SK-N-SH (cell line): ENCODE measurements around the gene OSBPL6. TPM values are rescaled to one million over a fixed set of nuclear protein-coding genes. Genes with fewer than 3 reads are reported as not detected.

Experiments used
- CTCF ChIA-PET: fragments of 300-600, 350-600 bp; formaldehyde crosslinking; extraction: SDS; loops from one replicate; lab custom pipeline; 2021; lab: Yijun Ruan, JAX
- POLR2A ChIA-PET: fragments of 350-600 bp; sonication (Branson Sonifier 250); formaldehyde crosslinking; extraction: SDS; loops from one replicate; lab custom pipeline; 2020; ENCODE audit warnings: antibody characterized with exemption, inconsistent platforms; lab: Yijun Ruan, JAX
- DNase-seq: peaks from one replicate; pipeline ENCODE4 v3.0.0; 2012
- H2AFZ ChIP-seq: fragments of 200-600 bp; sonication (generic); 2 replicates; pipeline ENCODE4 v1.8.1; 2016; ENCODE audit warnings: antibody characterized with exemption, mild to moderate bottlenecking, low read depth
- H3F3A ChIP-seq: fragments of 200-600 bp; sonication (generic); replicated peaks from 2 replicates; pipeline ENCODE3; 2016; ENCODE audit warnings: antibody characterized with exemption, mild to moderate bottlenecking; ENCODE audit not compliant: insufficient read depth
- H3K27ac ChIP-seq, 2 experiments: fragments of 200-500 bp in 1 of 2; fragments of 200-600 bp in 1 of 2; sonication (Bioruptor generic) in 1 of 2; sonication (generic), shearing (Covaris generic) in 1 of 2; 2 replicates each; pipeline versions ENCODE4 v1.5.1 to v1.6.1; 2014 to 2016; ENCODE audit warnings: low read depth in 2 of 2, inconsistent platforms in 1 of 2, low read length in 1 of 2, mild to moderate bottlenecking in 1 of 2, mixed read lengths in 1 of 2
- H3K27me3 ChIP-seq: fragments of 200-600 bp; sonication (generic), shearing (Covaris generic); 2 replicates; pipeline ENCODE4 v1.6.1; 2016; ENCODE audit warnings: mixed run types; ENCODE audit not compliant: insufficient read depth
- H3K36me3 ChIP-seq, 2 experiments: fragments of 200-500 bp in 1 of 2; fragments of 200-600 bp in 1 of 2; sonication (Bioruptor generic) in 1 of 2; sonication (generic) in 1 of 2; replicated peaks in 1 of 2; 2 replicates each; pipeline versions ENCODE3 to v1.5.1; 2014 to 2016; ENCODE audit warnings: low read length in 1 of 2, mild to moderate bottlenecking in 1 of 2; ENCODE audit not compliant: insufficient read depth in 2 of 2, control insufficient read depth in 1 of 2
- H3K4me1 ChIP-seq, 2 experiments: fragments of 200-500 bp in 1 of 2; fragments of 200-600 bp in 1 of 2; sonication (Bioruptor generic) in 1 of 2; sonication (generic), shearing (Covaris generic) in 1 of 2; 2 replicates each; pipeline versions ENCODE4 v1.5.1 to v1.6.1; 2014 to 2016; ENCODE audit warnings: low read depth in 1 of 2, low read length in 1 of 2, mixed run types in 1 of 2; ENCODE audit not compliant: insufficient read depth in 2 of 2, control insufficient read depth in 1 of 2
- H3K4me2 ChIP-seq: fragments of 200-600 bp; sonication (generic), shearing (Covaris generic); 2 replicates; pipeline ENCODE4 v1.6.1; 2017; ENCODE audit warnings: mixed run types
- H3K4me3 ChIP-seq, 2 experiments: fragments of 200-500 bp in 1 of 2; fragments of 200-600 bp in 1 of 2; sonication (Bioruptor generic) in 1 of 2; sonication (generic), shearing (Covaris generic) in 1 of 2; 2 replicates each; pipeline versions ENCODE4 v1.5.1 to v1.8.1; 2014 to 2016; ENCODE audit warnings: low read depth in 2 of 2, inconsistent platforms in 1 of 2, low read length in 1 of 2, mild to moderate bottlenecking in 1 of 2, mixed read lengths in 1 of 2, moderate library complexity in 1 of 2
- H3K79me2 ChIP-seq: fragments of 200-600 bp; sonication (generic); 2 replicates; pipeline ENCODE4 v1.8.1; 2017; ENCODE audit warnings: mild to moderate bottlenecking; ENCODE audit not compliant: insufficient read depth
- H3K9ac ChIP-seq: fragments of 200-600 bp; sonication (generic); 2 replicates; pipeline ENCODE4 v1.6.1; 2017; ENCODE audit warnings: mixed run types
- H3K9me2 ChIP-seq: fragments of 200-600 bp; sonication (generic); 2 replicates; pipeline ENCODE4 v1.6.1; 2017; ENCODE audit warnings: mixed run types
- H3K9me3 ChIP-seq: fragments of 200-600 bp; sonication (generic); 2 replicates; pipeline ENCODE4 v1.6.1; 2017; ENCODE audit warnings: mixed run types, mild to moderate bottlenecking, moderate library complexity
- H4K20me1 ChIP-seq: fragments of 200-600 bp; sonication (generic); 2 replicates; pipeline ENCODE4 v1.6.1; 2017; ENCODE audit warnings: mild to moderate bottlenecking, mixed run types; ENCODE audit not compliant: insufficient read depth
- CHD2 ChIP-seq: fragments of 150-350 bp; IDR thresholded peaks from 2 replicates; pipeline ENCODE4 v1.6.1; 2018; ENCODE audit warnings: low read length; ENCODE audit not compliant: partially characterized antibody
- ELF1 ChIP-seq: IDR thresholded peaks from 2 replicates; pipeline ENCODE4 v1.4.0; 2012
- GABPA ChIP-seq: IDR thresholded peaks from 2 replicates; pipeline ENCODE4 v1.4.0; 2012; ENCODE audit warnings: low read depth, mild to moderate bottlenecking
- JUND ChIP-seq: IDR thresholded peaks from 2 replicates; pipeline ENCODE4 v1.4.0; 2012
- MXI1 ChIP-seq: IDR thresholded peaks from 2 replicates; pipeline ENCODE4 v1.6.1; 2012; ENCODE audit warnings: mild to moderate bottlenecking, low read depth, low read length, improper control_type of control experiment
- NRF1 ChIP-seq: IDR thresholded peaks from 2 replicates; pipeline ENCODE4 v1.6.1; 2012; ENCODE audit warnings: low read depth, mild to moderate bottlenecking, low read length
- POLR2AphosphoS5 ChIP-seq: IDR thresholded peaks from 2 replicates; pipeline ENCODE4 v1.6.1; 2012; ENCODE audit warnings: low read depth, low read length
- REST ChIP-seq: IDR thresholded peaks from 2 replicates; pipeline ENCODE4 v1.6.1; 2012; ENCODE audit warnings: mild to moderate bottlenecking, low read depth, low read length, moderate library complexity
- TAF1 ChIP-seq: IDR thresholded peaks from 2 replicates; pipeline ENCODE4 v1.6.1; 2012; ENCODE audit warnings: low read depth, mild to moderate bottlenecking, low read length, moderate library complexity, borderline replicate concordance
- WGBS: methylation state at CpG from one replicate; pipeline ENCODE4 v1.1.6; 2017; ENCODE audit warnings: low lambda C conversion rate; 5-methylcytosine and 5-hydroxymethylcytosine counted together
- polyA plus RNA-seq, 3 experiments: library from polyadenylated mRNA; depleted of rRNA; stranded (reverse); fragments of >200 nt; gene quantifications; 2 replicates each; pipeline ENCODE4 v1.2.3, GENCODE V29; 2012
- TF ChIP-seq, protein P1 (sequence below): IDR thresholded peaks from 2 replicates; pipeline ENCODE4 v1.4.0; 2012; ENCODE audit warnings: low read depth, borderline replicate concordance
- TF ChIP-seq, protein P2 (sequence below): IDR thresholded peaks from 2 replicates; pipeline ENCODE4 v1.4.0; 2012; ENCODE audit warnings: low read depth, borderline replicate concordance

Gene OSBPL6
- polyA plus RNA-seq, 1 of the 3 experiments (the other 2 are of a cell fraction), result 2.7 TPM

GRCh38 chr2:178256382-178257042 lies 62.2 kb downstream of the OSBPL6 start (continued):
- TF ChIP-seq REST (no peak), MXI1 (no peak), POLR2AphosphoS5 (no peak), NRF1 (no peak), TAF1 (no peak), ELF1 (no peak), JUND (no peak), GABPA (no peak)
- TF ChIP-seq, protein P1, sequence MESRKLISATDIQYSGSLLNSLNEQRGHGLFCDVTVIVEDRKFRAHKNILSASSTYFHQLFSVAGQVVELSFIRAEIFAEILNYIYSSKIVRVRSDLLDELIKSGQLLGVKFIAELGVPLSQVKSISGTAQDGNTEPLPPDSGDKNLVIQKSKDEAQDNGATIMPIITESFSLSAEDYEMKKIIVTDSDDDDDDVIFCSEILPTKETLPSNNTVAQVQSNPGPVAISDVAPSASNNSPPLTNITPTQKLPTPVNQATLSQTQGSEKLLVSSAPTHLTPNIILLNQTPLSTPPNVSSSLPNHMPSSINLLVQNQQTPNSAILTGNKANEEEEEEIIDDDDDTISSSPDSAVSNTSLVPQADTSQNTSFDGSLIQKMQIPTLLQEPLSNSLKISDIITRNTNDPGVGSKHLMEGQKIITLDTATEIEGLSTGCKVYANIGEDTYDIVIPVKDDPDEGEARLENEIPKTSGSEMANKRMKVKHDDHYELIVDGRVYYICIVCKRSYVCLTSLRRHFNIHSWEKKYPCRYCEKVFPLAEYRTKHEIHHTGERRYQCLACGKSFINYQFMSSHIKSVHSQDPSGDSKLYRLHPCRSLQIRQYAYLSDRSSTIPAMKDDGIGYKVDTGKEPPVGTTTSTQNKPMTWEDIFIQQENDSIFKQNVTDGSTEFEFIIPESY, result no peak
- TF ChIP-seq, protein P2, sequence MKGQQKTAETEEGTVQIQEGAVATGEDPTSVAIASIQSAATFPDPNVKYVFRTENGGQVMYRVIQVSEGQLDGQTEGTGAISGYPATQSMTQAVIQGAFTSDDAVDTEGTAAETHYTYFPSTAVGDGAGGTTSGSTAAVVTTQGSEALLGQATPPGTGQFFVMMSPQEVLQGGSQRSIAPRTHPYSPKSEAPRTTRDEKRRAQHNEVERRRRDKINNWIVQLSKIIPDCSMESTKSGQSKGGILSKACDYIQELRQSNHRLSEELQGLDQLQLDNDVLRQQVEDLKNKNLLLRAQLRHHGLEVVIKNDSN, result no peak

DNA sequence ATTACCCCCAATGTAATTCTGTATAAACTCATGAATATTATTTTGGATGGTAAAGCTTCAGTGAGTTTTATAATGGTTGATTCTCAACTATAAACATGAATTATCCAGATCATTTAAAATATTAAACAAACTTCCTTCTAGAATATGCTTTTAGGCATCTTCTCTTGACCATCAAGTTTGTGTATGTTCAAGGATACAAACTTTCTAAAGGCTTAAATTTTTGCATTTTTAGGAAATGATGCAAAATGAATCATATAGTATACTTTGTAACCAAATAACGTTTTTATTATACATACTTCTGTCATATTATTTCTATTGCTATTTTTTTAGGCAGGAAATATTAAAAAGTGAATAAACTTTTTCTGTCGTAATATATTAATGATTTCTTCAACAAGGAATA lies 62.8 kb downstream of the OSBPL6 start:
- Histone ChIP-seq H3K9me2 (no peaks in the 10 kb centered on the region), H3K9ac (no peak overlapping the region), H3K4me2 (no peak overlapping the region), H3K27ac (no peak overlapping the region), H3K9me3 (no peaks in the 10 kb centered on the region), H3F3A (no peaks in the 10 kb centered on the region), H4K20me1 (no peaks in the 10 kb centered on the region), H3K79me2 (no peaks in the 10 kb centered on the region), H3K27me3 (no peaks in the 10 kb centered on the region), H3K36me3 (no peaks in the 10 kb centered on the region), H2AFZ (no peak overlapping the region), H3K4me3 (no peak overlapping the region), H3K4me1 (peaks cover 0 to 22% of the 10 kb centered on the region in 2 experiments; a peak in 1 of 4 replicates)
- no peak for DNase-seq
- POLR2A ChIA-PET, result no interaction called here
- TF ChIP-seq GABPA (no peak), CHD2 (no peak)
- 68% methylated on average over 2 of the region's 2 CpGs for WGBS
- CTCF ChIA-PET, result interaction anchor here (1.6 to 1.7 kb wide), 2 partner anchors 10 to 157 kb away, joined by 5 read pairs; no protein-coding TSS in a partner anchor
